ENCODE data around the gene TFIP11.

DNA sequence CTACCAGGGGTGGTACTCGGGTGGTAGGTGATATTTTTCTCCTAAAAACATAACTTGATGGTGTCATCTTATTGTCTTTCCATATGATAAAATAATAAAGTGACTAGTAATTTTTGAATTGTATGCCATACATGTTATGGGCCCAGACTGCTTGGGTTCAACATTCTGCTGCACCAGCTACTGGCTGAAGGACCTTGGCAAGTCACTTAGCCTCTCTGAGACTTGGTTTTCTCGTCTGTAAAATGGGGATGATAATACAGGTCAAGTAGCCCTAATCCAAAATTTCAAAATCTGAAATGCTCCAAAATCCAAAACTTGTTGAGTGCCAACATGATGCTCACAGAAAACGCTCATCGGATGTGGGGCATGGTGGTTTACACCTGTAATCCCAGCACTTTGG is 35.6 kb upstream of the TFIP11 start:
- TF ChIP-seq POLR2AphosphoS5 (IDR thresholded peaks at IDR 0.05; ENCODE audit: insufficient read depth in 1 of 2, low read depth in 1 of 2) (no peak), POLR2A (IDR thresholded peaks at IDR 0.05) (no peak)

Measured in vagina (tissue), 2 donors.